Breast epithelium (tissue), 3 donors: ENCODE data around the gene CFAP57.

Experiments
- POLR2AphosphoS5 ChIP-seq, 3 donors: sonication (generic); formaldehyde crosslinking; IDR thresholded peaks; one replicate each; pipeline ENCODE4 v1.6.1; 2017; ENCODE audit warnings: antibody characterized with exemption in 3 of 3
- TF ChIP-seq, protein P1 (sequence below), 3 donors: fragments of 450-650 bp; IDR thresholded peaks; one replicate each; pipeline ENCODE4 v1.5.1; 2016 to 2017; ENCODE audit warnings: antibody characterized with exemption in 3 of 3, mild to moderate bottlenecking in 3 of 3, moderate library complexity in 3 of 3

DNA sequence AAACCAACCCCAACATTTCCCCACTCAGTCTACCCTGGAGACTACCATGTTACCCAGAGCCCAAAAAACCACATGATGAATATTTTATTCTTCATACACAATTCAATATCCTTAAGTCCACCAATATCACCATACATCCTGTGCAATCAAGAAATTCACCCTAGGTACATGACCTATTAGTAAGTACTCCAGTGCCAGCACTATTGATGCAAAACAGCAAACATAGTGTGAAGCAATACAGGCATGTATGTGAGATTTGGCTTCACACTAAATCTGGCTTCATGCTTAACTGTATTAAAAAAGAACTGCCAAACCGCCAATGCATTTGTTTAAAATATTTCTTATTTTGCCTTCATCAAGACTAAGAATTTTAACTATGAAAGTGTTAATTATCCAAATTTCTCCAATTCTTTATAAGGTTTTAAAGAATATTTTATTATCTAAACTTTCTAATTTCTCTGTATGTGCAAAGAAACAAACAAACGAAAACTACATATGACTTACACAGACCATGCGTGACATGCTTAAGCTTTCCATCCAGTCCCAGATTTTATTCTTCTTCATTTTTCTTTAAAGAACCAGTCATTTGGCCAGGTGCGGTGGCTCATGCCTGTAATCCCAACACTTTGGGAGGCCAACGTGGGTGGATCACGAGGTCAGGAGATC is 75.3 kb downstream of the CFAP57 start:
- TF ChIP-seq, protein P1, sequence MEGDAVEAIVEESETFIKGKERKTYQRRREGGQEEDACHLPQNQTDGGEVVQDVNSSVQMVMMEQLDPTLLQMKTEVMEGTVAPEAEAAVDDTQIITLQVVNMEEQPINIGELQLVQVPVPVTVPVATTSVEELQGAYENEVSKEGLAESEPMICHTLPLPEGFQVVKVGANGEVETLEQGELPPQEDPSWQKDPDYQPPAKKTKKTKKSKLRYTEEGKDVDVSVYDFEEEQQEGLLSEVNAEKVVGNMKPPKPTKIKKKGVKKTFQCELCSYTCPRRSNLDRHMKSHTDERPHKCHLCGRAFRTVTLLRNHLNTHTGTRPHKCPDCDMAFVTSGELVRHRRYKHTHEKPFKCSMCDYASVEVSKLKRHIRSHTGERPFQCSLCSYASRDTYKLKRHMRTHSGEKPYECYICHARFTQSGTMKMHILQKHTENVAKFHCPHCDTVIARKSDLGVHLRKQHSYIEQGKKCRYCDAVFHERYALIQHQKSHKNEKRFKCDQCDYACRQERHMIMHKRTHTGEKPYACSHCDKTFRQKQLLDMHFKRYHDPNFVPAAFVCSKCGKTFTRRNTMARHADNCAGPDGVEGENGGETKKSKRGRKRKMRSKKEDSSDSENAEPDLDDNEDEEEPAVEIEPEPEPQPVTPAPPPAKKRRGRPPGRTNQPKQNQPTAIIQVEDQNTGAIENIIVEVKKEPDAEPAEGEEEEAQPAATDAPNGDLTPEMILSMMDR (IDR thresholded peaks at IDR 0.05): no peak
- no peak for TF ChIP-seq POLR2AphosphoS5 (IDR thresholded peaks at IDR 0.05)
